GM12865 (cell line): ENCODE measurements around the gene EMC9.

Experiments used
- DNase-seq: peaks from one replicate; pipeline ENCODE4 v3.0.0; 2010; ENCODE audit warnings: low read depth
- H3K4me3 ChIP-seq: 2 replicates; pipeline ENCODE4 v1.5.1; 2011; ENCODE audit warnings: mild to moderate bottlenecking, low read depth, low read length, control low read depth
- TF ChIP-seq, protein P1 (sequence below): IDR thresholded peaks from 2 replicates; pipeline ENCODE4 v1.5.1; 2011; ENCODE audit warnings: low read length, control low read depth, low read depth, inconsistent platforms; ENCODE audit not compliant: insufficient read depth; ENCODE audit errors: missing control alignments

Gene EMC9

GRCh38 chr14:24147761-24148428, 6.5 kb upstream of the EMC9 start:
- TF ChIP-seq, protein P1, sequence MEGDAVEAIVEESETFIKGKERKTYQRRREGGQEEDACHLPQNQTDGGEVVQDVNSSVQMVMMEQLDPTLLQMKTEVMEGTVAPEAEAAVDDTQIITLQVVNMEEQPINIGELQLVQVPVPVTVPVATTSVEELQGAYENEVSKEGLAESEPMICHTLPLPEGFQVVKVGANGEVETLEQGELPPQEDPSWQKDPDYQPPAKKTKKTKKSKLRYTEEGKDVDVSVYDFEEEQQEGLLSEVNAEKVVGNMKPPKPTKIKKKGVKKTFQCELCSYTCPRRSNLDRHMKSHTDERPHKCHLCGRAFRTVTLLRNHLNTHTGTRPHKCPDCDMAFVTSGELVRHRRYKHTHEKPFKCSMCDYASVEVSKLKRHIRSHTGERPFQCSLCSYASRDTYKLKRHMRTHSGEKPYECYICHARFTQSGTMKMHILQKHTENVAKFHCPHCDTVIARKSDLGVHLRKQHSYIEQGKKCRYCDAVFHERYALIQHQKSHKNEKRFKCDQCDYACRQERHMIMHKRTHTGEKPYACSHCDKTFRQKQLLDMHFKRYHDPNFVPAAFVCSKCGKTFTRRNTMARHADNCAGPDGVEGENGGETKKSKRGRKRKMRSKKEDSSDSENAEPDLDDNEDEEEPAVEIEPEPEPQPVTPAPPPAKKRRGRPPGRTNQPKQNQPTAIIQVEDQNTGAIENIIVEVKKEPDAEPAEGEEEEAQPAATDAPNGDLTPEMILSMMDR: no peak
- DNase-seq: no peak
- H3K4me3 ChIP-seq: peak overlapping the region; percentile 96

DNA sequence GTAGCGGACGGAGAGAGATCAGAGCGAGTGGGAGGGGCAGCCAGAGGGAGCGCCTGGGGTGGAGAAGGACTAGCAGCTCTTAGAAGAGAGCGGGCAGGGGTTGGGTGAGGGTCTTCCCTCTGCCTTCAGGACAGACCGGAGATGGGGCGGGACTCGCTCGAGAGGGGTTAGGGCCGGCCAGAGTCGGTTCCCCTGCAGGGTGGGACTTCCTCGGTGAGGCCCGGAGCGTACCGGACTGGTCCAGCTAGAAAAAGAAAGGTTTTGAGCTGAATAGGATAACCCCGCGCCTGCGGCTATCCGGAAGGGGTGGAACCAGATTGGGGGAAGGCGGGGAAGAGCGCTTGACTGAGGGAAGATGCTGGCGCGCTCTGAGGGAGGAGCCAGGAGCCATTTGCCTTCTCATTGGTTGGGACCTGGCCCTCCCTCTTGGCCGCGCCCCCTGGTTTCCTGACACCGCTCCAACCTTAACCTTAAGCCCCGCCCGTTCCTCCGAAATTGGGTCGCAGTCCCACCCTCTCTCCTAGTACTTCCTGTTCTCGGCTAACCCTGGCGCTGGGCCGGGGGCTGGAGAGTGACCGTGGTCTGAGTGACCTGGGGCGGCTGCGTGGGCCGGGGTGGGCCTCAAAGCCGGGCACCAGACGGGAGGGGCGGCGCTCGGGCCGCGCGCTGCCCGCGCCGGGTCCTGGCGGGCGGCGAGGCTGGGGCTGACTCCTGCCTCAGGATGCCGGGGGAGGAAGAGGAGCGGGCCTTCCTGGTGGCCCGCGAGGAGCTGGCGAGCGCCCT, 5.8 kb upstream of the EMC9 start, which contains the start of gene RNF31:
TSS of gene RNF31 (plus strand) at position 521 of the 783 bp plus-strand sequence. CDS start at position 722, 201 bp downstream.
- H3K4me3 ChIP-seq: peak within 1 kb of the TSS; percentile 96
- DNase-seq: peak; percentile 99
- TF ChIP-seq, protein P1: no peak

DNA sequence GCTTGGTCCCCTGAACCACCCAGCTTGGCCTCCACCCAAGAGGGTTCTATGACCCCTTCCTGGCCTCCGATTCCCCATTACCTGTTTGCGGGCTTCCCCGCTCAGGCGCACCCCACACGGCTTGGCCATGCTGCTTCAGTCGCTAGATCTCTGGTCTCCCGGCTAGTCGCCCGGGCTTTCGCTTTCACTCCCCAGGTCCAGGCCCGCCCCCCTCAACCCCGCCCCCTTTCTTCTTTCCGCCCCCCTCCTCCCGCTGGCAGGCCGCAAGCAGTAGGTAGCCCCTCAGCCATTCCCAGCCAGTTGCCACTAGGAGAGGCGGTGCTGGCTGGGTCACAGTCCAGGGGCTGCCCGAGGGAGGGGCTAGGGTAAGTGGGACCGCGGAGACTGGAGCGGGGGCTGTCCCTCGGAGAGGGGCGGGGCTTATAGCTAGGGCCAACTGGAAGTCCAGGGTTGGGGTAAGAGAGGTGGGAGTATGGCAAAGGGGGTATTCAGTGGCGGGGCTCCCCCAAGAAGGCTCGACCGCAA, 5.1 kb upstream of the EMC9 start, which contains the start of gene PSME2:
TSS of gene PSME2 (minus strand) at position 158 of the 525 bp plus-strand sequence. CDS start at position 129, 29 bp downstream.
- TF ChIP-seq, protein P1: no peak
- peak; percentile 99 for DNase-seq
- peak within 1 kb of the TSS; percentile 96 for H3K4me3 ChIP-seq

- TF ChIP-seq, protein P1: no peak
- peak overlapping the region; percentile 96 for H3K4me3 ChIP-seq
- DNase-seq: no peak
Measured at GRCh38 chr14:24145690-24146452, 4.5 kb upstream of the EMC9 start.

- peak overlapping the region; percentile 96 for H3K4me3 ChIP-seq
- TF ChIP-seq, protein P1: no peak
- DNase-seq: no peak
Measured at GRCh38 chr14:24145219-24145618, 3.8 kb upstream of the EMC9 start.

GRCh38 chr14:24144451-24144850, 3.1 kb upstream of the EMC9 start:
- TF ChIP-seq, protein P1: no peak
- no peak overlapping the region; the same call in 1 of the 2 replicates for H3K4me3 ChIP-seq
- DNase-seq: no peak
